Nephron progenitor cell (in vitro differentiated cells): Measurements from ENCODE around the gene GPR176.
"Not testable (repeated sequence)": the region's sequence is repeated elsewhere in the genome, so short reads cannot be mapped to it uniquely, and the experiment has no call there.

ENCODE experiments used
- DNase-seq: peaks from one replicate; pipeline ENCODE4 v3.0.0; 2021
- H3K27ac Mint-ChIP-seq: 2 replicates; pipeline ENCODE4 v1.8.0; 2021; ENCODE audit warnings: mild to moderate bottlenecking, moderate library complexity, mixed read lengths
- H3K27me3 Mint-ChIP-seq: 2 replicates; pipeline ENCODE4 v1.8.0; 2021; ENCODE audit warnings: mild to moderate bottlenecking, low read depth, mixed read lengths; ENCODE audit not compliant: poor library complexity
- H3K36me3 Mint-ChIP-seq: 2 replicates; pipeline ENCODE4 v1.8.0; 2021; ENCODE audit warnings: low read depth, mixed read lengths
- H3K4me1 Mint-ChIP-seq: 2 replicates; pipeline ENCODE4 v1.8.0; 2021; ENCODE audit warnings: mixed read lengths
- H3K4me3 Mint-ChIP-seq: 2 replicates; pipeline ENCODE4 v1.8.0; 2021; ENCODE audit warnings: mild to moderate bottlenecking, moderate library complexity, mixed read lengths
- H3K9me3 Mint-ChIP-seq: 2 replicates; pipeline ENCODE4 v1.8.0; 2021; ENCODE audit warnings: mild to moderate bottlenecking, moderate library complexity, mixed read lengths
- CTCF ChIP-seq: fragments of 200-600 bp; sonication (generic); IDR thresholded peaks from 2 replicates; pipeline ENCODE4 v1.5.0; 2021; ENCODE audit warnings: antibody characterized with exemption

Gene GPR176

DNA sequence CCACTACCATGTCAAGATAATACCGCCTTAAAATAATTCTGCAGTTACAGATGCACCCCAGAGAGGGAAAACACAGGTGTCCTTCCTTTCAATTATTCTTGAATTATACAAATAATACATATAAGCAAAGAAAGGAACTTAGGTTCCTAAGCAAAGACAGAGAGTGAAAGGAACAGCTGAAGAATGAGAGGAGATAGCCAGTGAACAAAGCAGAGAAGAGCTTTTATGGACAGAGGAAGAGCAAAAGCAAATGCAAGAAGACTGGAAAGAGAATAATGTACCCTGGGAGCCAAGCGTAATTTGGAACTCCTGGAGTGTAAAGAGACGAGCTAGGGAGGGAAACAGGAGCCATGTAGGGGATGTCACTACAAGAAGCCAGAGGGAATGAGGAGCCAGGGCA lies 21.7 kb downstream of the GPR176 start:
- Mint-ChIP-seq H3K4me3 (no peak overlapping the region), H3K27me3 (no peaks in the 10 kb centered on the region), H3K27ac (no peak overlapping the region), H3K9me3 (peaks cover 16% of the 10 kb centered on the region), H3K4me1 (peaks cover 21% of the 10 kb centered on the region), H3K36me3 (peaks cover 7% of the 10 kb centered on the region)
- no peak for TF ChIP-seq CTCF
- DNase-seq = no peak

GRCh38 chr15:39896846-39897245 lies 23.2 kb downstream of the GPR176 start:
- Mint-ChIP-seq H3K36me3 (peaks cover 7% of the 10 kb centered on the region), H3K4me1 (peaks cover 21% of the 10 kb centered on the region), H3K27ac (no peak overlapping the region), H3K4me3 (no peak overlapping the region), H3K27me3 (no peaks in the 10 kb centered on the region), H3K9me3 (peaks cover 23% of the 10 kb centered on the region)
- no peak for DNase-seq
- TF ChIP-seq CTCF = no peak

GRCh38 chr15:39896101-39896500 lies 24.0 kb downstream of the GPR176 start:
- peaks cover 7% of the 10 kb centered on the region for H3K36me3 Mint-ChIP-seq
- no peak for DNase-seq

GRCh38 chr15:39893051-39893450 lies 27.0 kb downstream of the GPR176 start:
- Mint-ChIP-seq H3K9me3 (peaks cover 23% of the 10 kb centered on the region), H3K4me1 (peaks cover 27% of the 10 kb centered on the region)
- not testable (repeated sequence) for H3K36me3 Mint-ChIP-seq, H3K4me3 Mint-ChIP-seq, H3K27ac Mint-ChIP-seq, DNase-seq, H3K27me3 Mint-ChIP-seq

More at GRCh38 chr15:39896101-39896500, 24.0 kb downstream of the GPR176 start:
- no peak overlapping the region for H3K27ac Mint-ChIP-seq
- H3K9me3 Mint-ChIP-seq = peaks cover 23% of the 10 kb centered on the region
- TF ChIP-seq CTCF = no peak
- H3K27me3 Mint-ChIP-seq = no peaks in the 10 kb centered on the region
- H3K4me3 Mint-ChIP-seq = no peak overlapping the region
- H3K4me1 Mint-ChIP-seq = peaks cover 25% of the 10 kb centered on the region

DNA sequence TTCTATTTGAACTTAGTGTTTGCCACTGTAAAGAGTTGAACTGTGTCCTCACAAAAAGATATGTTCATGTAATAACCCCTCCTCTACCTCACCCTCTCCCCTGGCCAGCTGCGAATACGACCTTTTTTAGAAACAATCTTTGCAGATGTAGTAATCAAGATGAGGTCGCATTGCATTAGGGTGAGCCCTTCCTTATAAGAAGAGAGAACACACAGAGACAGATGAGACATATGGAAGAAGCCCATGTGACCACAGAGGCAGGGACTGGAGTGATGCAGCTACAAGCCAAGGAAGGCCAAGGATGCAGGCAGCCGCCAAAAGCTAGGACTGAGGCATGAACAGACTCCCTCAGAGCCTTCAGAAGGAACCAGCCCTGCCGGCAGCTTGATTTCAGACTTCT lies 27.6 kb downstream of the GPR176 start:
- Mint-ChIP-seq H3K4me1 (peaks cover 22% of the 10 kb centered on the region), H3K9me3 (peaks cover 23% of the 10 kb centered on the region), H3K36me3 (peaks cover 7% of the 10 kb centered on the region), H3K27me3 (no peaks in the 10 kb centered on the region), H3K27ac (peak overlapping the region; percentile 27), H3K4me3 (no peak overlapping the region)
- no peak for DNase-seq
- TF ChIP-seq CTCF = no peak

- H3K4me3 Mint-ChIP-seq = no peak overlapping the region
- H3K27me3 Mint-ChIP-seq = no peaks in the 10 kb centered on the region
- no peak for TF ChIP-seq CTCF
Observed at GRCh38 chr15:39890621-39891020, 29.4 kb downstream of the GPR176 start.

More at GRCh38 chr15:39890621-39891020, 29.4 kb downstream of the GPR176 start:
- Mint-ChIP-seq H3K36me3 (peaks cover 7% of the 10 kb centered on the region), H3K4me1 (peaks cover 14% of the 10 kb centered on the region), H3K27ac (no peak overlapping the region), H3K9me3 (peaks cover 17% of the 10 kb centered on the region)
- DNase-seq = no peak
